Stimulated activated CD8-positive, alpha-beta memory T cell treated with anti-CD3 and anti-CD28 coated beads, Interleukin-15, amount 100 ng/mL, for 48 hours (primary cell): Measurements from ENCODE around the gene PRCC.

Experiments used
- DNase-seq, 2 donors: peaks; one replicate each; pipeline ENCODE4 v3.0.0-alpha.2; 2020; ENCODE audit warnings: low read depth in 2 of 2

The PRCC gene

DNA sequence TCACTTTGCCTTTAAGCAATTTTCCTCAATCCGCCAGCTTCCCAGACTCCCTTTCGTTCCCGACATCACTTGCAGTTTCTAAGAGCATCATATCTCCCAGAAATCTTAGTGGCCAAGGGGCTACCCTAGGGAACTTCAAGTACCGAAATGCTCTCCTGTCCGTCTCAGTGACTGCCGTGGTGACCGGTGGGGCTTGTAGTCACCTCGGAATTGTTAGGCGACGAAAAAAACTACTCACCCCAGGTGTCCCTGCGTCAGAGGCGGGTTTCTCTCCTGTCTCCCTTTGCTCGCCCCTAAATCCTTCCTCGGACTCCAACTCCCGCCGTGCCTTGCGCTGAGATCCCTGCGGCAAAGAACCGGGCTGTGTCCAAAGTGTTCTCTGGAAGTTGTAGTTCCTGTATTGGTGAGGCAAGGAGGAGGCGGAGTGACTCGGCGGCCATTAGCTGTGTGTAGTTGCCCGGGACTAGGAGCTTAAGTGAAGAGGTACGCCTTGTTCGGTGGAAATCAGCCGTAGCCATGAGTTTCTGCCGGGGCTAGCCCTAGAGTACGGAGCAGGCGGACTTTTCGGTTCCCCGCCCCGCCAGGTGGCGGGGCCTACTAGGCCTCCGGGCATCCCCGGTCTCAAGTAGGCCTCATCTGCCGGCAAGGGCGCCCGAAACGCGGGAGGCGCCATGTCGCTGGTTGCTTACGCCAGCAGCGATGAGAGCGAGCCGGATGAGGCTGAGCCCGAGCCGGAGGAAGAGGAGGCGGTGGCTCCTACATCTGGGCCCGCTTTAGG lies at the start of gene PRCC:
TSS of gene PRCC (plus strand) at position 435 of the 778 bp plus-strand sequence. CDS start at position 672, 237 bp downstream.
- DNase-seq: peak; percentile 94 to 96

GRCh38 chr1:156721131-156721530 lies 46.2 kb upstream of the PRCC start:
- DNase-seq: no peak

- no peak for DNase-seq
These were observed 45.8 kb upstream of the PRCC start for GRCh38 chr1:156721535-156721934.

DNA sequence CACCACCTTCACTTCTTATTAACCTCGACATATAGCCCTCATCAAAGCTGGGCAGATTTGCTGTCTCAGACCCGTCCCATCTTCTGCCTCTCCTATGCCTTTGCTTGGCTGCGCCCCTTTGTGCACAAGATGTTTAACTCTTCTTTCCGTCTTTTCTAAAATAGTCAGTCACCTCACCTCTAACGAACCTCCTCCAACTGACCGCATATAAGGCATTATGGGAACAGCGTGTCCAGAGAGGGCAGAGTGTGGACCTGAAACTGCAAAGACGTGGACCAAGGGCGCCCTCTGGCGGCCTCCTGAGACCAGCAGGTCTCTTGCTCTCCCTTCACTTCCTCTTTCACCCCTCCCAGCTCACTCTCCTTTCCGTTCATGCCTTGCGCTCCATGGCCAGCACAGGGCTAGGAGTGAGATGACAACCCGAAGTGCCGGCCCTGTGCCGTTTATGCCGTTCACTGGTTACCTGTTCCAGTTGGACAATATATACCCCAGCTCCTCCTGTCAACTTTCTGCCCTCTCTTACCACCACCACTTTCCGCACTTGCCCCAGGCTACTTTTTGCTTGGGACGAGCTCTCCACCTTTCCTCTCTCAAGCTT lies 41.6 kb upstream of the PRCC start:
- peak; percentile 63 to 67 for DNase-seq

DNA sequence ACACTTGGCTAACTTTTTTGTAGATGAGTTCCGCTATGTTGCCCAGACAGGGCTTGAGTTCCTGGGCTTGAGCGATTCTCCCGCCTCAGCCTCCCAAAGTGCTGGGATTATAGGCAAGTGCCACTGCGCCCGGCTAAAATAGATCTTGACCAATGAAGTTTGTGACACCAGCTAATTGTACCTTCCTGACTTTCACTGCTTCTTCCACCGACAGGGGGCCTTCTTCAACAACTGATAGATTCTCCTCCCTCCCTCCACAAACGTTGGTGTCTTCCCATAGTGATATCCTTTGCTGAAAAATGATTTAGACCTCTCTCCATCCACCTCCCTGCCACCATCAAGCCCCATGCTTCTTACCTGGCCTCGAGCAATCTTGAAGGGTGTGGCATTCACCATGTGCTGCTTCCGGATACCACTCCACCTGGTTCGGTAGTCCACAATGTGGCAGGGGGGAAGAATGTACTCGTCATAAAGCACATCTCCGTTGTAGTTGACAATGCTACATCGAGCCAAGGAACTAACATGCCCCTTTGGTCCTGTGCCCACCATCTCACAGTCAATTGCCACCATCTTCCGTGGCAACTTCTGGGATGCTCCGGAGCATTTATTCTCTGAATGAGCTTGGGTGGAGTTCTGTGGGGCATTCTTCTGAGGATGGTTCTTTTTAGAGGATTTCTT lies 40.6 kb upstream of the PRCC start:
- peak in 1 of 2 donors; percentile 29 for DNase-seq

DNA sequence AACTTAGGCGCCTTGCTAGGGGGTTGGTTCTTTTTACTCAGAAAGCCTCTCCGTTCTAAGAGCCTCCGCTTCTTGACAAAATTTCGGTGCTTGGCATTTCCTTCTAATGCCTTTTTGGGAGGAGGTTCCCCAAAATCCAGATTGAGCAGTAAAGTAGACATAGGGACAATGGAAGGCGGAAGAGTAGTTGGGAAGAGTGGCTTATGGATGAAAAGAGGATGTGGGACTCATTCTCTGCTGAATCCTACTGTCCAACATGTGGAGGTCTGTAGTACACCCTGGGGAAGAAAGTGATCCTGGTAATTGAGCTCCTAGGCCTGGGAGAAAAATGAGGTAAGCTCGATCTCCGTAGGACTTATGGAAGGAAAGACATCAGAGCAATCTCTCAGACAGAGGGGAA lies 39.8 kb upstream of the PRCC start:
- DNase-seq: no peak

- peak; percentile 76 to 78 for DNase-seq
These were observed 39.3 kb upstream of the PRCC start, which contains the start of gene METTL25B for GRCh38 chr1:156727926-156728598. Gene METTL25B, plus strand, starts transcription at chr1:156728469. Its CDS starts 636 bp downstream, at chr1:156729105.

DNA sequence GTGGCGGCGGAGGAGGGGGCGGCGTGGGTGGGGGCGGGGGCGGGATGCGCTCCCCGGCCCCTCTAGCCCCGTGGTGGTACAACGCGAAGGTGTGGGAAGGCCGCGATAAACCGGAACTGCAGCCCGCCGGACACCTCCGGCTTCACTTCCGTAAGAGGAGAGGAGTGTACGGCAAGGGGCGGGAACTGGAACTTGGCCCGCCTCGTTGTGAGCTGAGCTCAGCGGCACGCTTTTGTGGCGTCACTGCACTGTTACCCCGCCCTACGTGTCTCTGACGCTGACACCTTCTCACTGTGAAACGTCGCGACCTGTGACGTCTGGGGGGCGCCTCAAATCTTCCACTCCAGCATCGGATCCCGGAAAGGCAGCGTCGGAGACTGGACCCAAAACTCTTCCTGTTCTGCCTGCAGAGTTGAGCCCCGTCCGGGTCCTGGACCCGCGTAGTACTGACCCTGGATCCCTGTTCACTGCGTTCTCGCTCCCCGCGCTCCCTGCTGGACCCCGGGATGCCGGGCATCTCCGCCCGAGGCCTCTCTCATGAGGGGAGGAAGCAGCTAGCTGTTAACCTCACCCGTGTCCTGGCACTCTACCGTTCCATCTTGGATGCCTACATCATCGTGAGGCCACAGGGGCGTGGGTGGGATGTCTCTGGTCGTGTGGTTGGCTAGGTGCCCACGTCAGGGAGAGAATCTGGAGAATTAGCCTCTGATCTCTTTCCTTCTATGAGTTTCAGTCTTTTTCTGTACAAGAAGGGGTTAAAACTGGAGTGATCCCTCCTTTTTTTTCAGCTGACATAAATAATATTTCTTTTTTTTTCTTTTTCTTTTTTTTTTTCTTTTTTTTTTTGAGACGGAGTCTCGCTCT lies 38.5 kb upstream of the PRCC start, which contains the start of gene ISG20L2:
TSS of gene ISG20L2 (minus strand) at position 168 of the 864 bp plus-strand sequence. CDS start 1,114 bp downstream, outside the sequence.
- peak; percentile 93 to 96 for DNase-seq

DNA sequence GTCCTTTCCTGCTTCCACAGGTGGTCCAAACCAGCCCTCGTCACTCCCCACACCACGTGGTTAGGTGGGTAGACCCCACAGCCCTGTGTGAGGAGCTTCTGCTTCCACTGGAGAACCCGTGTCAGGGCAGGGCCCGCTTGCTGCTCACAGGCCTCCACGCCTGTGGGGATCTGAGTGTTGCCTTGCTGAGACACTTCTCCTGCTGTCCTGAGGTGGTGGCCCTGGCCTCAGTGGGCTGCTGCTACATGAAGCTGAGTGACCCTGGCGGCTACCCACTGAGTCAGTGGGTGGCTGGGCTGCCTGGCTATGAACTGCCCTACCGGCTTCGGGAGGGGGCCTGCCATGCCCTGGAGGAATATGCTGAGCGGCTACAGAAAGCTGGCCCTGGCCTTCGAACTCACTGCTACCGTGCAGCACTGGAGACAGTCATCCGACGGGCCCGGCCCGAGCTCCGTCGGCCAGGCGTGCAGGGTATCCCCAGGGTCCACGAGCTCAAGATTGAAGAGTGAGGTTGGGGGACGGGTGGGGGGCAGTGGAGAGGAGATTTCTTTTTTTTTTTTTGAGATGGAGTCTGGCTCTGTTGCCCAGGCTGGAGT lies 33.2 kb upstream of the PRCC start:
- no peak for DNase-seq

DNA sequence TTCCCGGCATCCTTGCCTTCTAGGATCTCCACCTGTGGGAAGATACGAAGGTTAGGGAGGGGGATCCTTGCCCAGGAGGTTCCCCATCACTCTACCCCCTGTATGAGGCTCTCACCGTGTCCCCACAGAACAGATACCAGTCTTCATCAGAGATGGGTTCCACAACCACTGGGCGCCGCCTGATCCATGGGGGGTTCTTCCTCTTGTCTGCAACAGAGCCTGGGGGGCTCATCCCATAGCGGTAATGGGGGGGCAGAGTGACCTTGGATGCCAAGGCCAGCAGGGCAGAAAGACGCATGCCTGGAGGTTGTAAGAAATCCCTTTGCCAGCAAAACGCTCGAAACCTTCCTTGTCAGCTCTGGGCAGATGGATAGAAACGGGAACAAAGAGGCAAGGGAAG lies 28.9 kb upstream of the PRCC start:
- DNase-seq: no peak

GRCh38 chr1:156738916-156739315 lies 28.4 kb upstream of the PRCC start:
- DNase-seq: no peak

GRCh38 chr1:156740237-156740740 lies 27.0 kb upstream of the PRCC start:
- no peak for DNase-seq

DNA sequence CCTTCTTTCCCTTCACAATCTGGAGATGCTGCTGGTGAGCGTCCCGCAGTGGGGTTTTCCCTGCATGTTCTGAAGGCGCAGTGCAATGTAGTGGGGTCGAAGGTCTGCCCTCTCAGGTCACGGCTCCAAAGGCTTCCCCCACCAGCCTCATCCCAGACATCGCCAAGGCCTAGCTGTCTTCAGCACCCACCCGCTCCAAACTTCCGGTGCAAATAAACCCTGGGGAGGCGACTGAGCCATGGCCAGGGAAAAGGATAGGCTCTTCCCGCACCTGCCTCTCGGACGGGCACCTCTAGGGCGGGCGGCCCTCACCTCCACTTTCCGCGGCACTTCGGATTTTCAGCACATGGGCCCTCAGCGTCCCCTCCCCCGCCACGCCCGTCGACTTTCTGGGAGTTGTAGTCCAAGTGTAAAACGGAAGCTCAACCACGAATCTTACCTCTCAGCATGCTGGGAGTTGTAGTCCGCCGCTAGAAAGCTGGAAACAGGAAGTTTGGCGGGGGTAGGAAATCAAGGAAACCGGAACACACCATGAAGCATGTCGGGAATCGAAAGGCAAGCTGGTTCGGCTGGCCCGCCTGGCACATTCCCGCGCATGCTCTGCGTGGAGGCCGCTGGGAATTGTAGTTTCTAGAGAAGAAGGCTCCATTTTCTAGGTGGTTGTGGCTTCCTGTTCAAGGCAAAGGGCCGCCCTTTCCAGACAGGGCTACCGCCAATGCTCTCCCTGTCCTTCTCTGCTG lies 26.4 kb upstream of the PRCC start, which contains the start of gene MRPL24:
TSS of gene MRPL24 (minus strand) at position 348 of the 740 bp plus-strand sequence. CDS start 2,384 bp downstream, outside the sequence.
- DNase-seq: peak; percentile 95 to 96

DNA sequence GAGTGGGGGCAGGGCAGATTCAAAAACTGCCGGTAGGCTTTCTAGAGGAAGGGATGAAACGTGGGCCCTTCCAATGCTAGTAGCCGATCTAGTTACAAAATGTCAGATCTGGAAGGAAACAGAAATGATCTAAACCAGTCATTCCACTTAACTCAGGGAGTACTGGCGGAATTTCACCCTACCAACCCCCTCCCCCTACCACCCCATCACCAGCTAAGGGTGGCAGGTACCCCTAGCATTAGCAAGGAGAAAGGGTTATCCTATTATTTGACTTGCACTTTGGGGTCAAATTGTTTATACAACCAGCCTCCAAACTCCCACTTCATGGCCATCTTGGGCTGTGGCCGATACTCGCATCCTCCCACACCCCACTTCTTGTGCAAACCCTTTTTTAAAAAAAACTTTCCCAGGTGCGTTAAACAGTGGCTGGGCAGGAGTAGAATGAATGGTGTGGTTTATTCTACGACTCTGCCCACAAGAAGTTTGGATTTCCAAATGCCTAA lies 25.8 kb upstream of the PRCC start:
- DNase-seq: no peak

DNA sequence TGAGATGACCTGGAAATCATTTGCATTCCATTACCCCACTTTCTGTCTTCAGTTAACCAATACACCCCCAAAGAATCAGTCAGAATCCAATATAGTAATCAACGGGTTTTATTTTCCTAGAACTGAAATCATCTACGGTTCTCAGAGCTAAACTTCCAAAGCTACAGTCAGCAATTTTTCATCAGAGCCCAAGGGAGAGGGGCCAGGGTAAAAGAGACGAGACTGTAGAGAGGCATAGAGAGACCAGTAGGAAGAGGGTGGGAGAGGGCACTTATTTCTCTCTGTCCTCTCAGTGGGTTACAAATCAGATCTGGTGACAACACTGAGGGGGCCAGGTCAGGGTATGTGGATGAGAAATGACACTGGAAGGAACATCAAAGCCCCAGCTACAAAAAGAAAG lies 25.3 kb upstream of the PRCC start:
- DNase-seq: no peak

DNA sequence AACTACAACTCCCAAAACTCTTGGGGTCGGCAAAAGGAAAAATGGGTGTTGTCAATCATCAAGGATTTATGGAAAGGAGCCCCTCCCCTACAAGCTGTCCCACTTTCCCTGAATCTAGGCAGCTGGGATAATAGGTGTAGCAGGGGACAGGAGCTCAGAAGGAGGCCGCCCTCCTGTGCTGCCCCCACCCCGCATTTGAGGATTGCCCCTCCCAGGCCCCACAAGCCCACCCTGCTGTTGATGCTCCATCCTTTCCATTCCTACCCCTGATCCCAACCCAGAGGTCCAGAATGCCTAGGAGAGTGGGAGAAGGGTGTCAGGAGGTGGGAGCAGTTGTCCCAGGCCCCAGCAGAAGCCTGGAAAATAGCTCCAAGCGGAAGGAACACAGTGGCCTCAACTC lies 24.5 kb upstream of the PRCC start:
- DNase-seq: no peak

DNA sequence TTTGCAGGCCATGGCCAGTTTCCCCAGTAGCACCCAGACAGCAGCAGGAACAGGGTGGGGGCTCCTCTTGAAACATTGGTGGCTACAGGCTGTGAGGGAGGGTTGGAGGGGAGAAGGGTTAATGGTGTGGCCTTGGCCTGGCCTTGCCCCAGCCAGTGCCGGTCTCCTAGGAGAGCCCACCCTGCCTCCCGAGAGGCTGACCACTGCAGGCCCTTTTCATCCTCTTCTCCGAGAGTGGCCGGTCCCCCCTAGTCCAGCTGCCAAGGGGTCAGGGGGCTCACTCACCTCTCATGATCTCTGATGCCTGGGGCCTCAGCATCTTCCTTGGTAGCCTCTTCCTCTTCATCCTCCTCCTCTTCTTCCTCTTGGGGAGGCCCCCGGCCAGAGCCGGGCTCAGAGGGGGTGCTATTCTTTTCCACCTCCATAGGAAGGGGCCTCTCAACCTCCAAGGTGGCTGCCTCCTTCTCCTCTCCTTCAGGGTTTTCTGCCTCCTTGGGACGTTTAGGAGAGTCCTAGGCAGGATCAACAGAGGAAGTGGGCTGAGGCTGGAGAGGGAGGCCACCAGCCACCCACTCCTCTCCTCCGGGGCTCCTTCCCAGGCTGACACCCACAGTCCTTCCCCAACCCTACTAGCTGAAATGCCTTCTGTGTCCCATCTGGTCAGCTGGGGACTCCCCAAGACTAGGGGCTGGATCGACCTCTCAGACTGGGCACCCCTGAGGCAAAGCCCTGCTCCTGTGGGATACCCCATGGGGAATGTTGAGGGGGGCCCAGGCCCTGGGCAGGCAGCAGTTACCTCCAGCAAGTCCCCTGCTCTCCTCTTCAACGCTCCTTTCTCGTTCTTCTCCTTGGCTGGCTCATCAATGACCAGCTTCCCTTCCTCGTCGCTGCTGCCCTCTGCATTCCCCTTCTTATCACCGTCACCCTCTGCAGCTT lies 23.7 kb upstream of the PRCC start:
- DNase-seq: no peak

DNA sequence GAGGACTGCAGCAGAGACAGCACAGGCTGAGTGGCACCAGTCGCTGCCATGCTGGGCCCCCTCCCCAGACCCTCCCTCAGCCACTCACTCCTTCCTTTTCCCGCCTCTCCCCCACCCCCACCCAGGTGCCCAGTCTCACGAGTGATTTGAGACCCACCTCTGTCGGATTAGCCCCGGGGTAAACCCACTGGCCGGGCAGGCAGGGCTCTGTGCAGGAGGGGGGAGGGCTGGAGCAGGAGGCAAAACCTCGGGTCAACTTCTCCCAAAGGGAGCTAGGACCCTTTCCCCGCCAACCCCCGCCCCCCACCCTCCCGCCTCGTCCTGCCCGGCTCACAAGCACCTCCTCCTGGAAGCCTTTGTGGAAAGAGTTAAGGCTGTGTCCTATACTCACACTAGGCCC lies 23.0 kb upstream of the PRCC start:
- no peak for DNase-seq
